GM12801 (cell line): ENCODE results near the gene MID1.

Experiments used
- CTCF ChIP-seq: IDR thresholded peaks from one replicate; pipeline ENCODE4 v1.5.1; 2011; ENCODE audit warnings: control low read depth; ENCODE audit not compliant: insufficient read length; ENCODE audit errors: extremely low read depth

The MID1 gene

GRCh38 chrX:10574663-10575062 is 45.7 kb downstream of the MID1 start:
- no peak for TF ChIP-seq CTCF

- no peak for TF ChIP-seq CTCF
Observed at GRCh38 chrX:10571260-10571659, 49.1 kb downstream of the MID1 start.

- no peak for TF ChIP-seq CTCF
Observed at GRCh38 chrX:10570601-10571000, 49.8 kb downstream of the MID1 start.

- no peak for TF ChIP-seq CTCF
Observed at GRCh38 chrX:10569946-10570345, 50.4 kb downstream of the MID1 start.

GRCh38 chrX:10568428-10568827 is 52.0 kb downstream of the MID1 start:
- no peak for TF ChIP-seq CTCF

GRCh38 chrX:10567136-10567535 is 53.2 kb downstream of the MID1 start:
- TF ChIP-seq CTCF = no peak

GRCh38 chrX:10566716-10567097 is 53.7 kb downstream of the MID1 start:
- no peak for TF ChIP-seq CTCF

- TF ChIP-seq CTCF = no peak
Observed at GRCh38 chrX:10564484-10564883, 55.9 kb downstream of the MID1 start.
